Measurements from ENCODE around the gene GOLGA6D. TPM values are rescaled to one million over a fixed set of nuclear protein-coding genes. Genes with fewer than 3 reads are reported as not detected.

Gene GOLGA6D
- total and polyA plus RNA-seq, 2 of the 8 experiments (the other 6 are each of a cell fraction or from before 2014, with no cell fraction given): 0.27 to 0.69 TPM

DNA sequence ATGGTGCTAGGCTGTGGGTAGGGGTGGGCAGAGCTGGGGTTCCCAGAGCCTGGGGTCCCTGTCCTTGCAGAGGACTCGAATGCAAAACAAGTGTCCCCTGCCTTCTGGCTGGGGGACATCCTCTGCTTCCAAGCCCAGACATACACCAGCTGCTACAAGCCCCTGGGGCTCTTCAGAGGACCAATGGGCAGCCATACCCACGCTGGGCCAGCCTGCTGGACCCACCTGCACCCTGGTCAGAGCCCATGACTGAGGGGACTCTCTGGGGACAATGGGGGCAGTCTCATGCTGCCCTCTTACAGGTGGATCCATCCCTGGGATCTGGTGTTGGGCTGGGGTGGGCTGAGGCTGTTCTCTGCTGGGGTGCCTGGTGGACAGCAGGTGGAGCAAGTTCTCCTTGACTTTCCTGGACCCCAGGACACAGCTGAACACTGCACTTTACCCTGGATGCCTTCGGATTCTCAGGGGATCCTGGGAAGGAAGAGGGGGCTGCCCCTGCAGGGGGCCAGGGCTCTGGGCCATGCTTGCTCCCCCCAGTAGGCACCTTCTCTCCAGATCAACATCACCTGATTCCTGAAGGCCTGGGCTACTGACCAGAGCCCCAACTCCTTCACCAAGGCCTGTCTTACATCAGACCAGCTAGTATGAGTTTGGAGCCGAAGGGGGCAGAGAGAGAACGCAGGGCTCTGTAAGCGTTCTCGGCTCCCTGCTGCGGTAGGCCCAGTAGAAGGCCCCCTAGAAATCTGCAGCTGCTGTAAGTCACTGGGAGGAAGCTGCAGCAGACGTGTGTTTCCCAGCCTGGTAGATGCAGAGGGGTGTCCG is 46.1 kb downstream of the GOLGA6D start:
- H2AK5ac ChIP-seq (ENCODE audit: low read depth, low read length): no peak overlapping the region
- H3K27me3 ChIP-seq (replicated peaks in 1 of 4; ENCODE audit: control insufficient read depth in 3 of 4, extremely low read depth in 1 of 4, insufficient read depth in 3 of 4, low read length in 3 of 4): no peaks in the 10 kb centered on the region
- H3K4me1 ChIP-seq (replicated peaks in 1 of 4; ENCODE audit: control insufficient read depth in 3 of 4, insufficient read depth in 4 of 4, low read length in 3 of 4): no peaks in the 10 kb centered on the region
- no peak overlapping the region for H3K23ac ChIP-seq (ENCODE audit: insufficient read length)
- H4K91ac ChIP-seq (replicated peaks; ENCODE audit: insufficient read length, low read length): no peak overlapping the region
- H3K79me2 ChIP-seq (ENCODE audit: control insufficient read depth in 1 of 2, insufficient read depth in 2 of 2, low read length in 2 of 2): no peaks in the 10 kb centered on the region
- H2BK15ac ChIP-seq (ENCODE audit: low read length): no peak overlapping the region
- no peak overlapping the region for H3K18ac ChIP-seq (ENCODE audit: extremely low read depth, low read length)
- H3K4ac ChIP-seq (replicated peaks; ENCODE audit: insufficient read length, low read depth, low read length): no peak overlapping the region
- H3K36me3 ChIP-seq (ENCODE audit: control insufficient read depth in 2 of 4, insufficient read depth in 4 of 4, low read length in 3 of 4): no peaks in the 10 kb centered on the region
- H2AFZ ChIP-seq (ENCODE audit: low read length): no peak overlapping the region
- H3K79me1 ChIP-seq (ENCODE audit: low read depth, low read length): no peaks in the 10 kb centered on the region
- H3K4me2 ChIP-seq (ENCODE audit: insufficient read depth in 1 of 2, low read depth in 2 of 2, low read length in 2 of 2): no peak overlapping the region
- H3K9me3 ChIP-seq (ENCODE audit: insufficient read depth in 2 of 2, low read depth in 1 of 2, low read length in 1 of 2): no peaks in the 10 kb centered on the region
- H3K23me2 ChIP-seq (ENCODE audit: low read depth, low read length): no peaks in the 10 kb centered on the region
- H3K9ac ChIP-seq (replicated peaks in 1 of 4; ENCODE audit: extremely low read depth in 1 of 4, low read depth in 3 of 4, low read length in 3 of 4): no peak overlapping the region
- H4K5ac ChIP-seq (ENCODE audit: insufficient read length, low read depth, low read length): no peak overlapping the region
- no peak overlapping the region for H2BK12ac ChIP-seq (ENCODE audit: low read depth, low read length)
- WGBS, 2 experiments (ENCODE audit: extremely low coverage in 1 of 2, insufficient coverage in 1 of 2, insufficient read length in 1 of 2, insufficient replicate concordance in 2 of 2, low coverage in 1 of 2, low lambda C conversion rate in 2 of 2, missing lambda C conversion rate in 1 of 2): 86% methylated on average over 10 of the region's 10 CpGs; no CpG with 5 or more reads in 1 of the 2 experiments
- no peak overlapping the region; the same call in 1 of the 2 replicates for H4K8ac ChIP-seq (ENCODE audit: extremely low read depth, insufficient read depth, low read length)
- CTCF ChIA-PET (ENCODE audit: partially characterized antibody): interaction anchor here (0.6 to 2.4 kb wide), 7 partner anchors 9 to 343 kb away, joined by 3 to 12 read pairs (median 3); no protein-coding TSS in a partner anchor
- no peak overlapping the region for H2BK120ac ChIP-seq (replicated peaks; ENCODE audit: low read depth, low read length)
- H3K14ac ChIP-seq (ENCODE audit: insufficient read length): no peak overlapping the region
- H3K4me3 ChIP-seq (ENCODE audit: extremely low read depth in 1 of 4, insufficient read depth in 2 of 4, low read depth in 3 of 4, low read length in 4 of 4): no peak overlapping the region
- POLR2A ChIA-PET (ENCODE audit: partially characterized antibody): interaction anchor here (1.0 to 1.2 kb wide), 2 partner anchors 25 to 39 kb away, joined by 3 read pairs; no protein-coding TSS in a partner anchor
- H4K20me1 ChIP-seq (replicated peaks in 1 of 2; ENCODE audit: control insufficient read depth in 1 of 2, insufficient read depth in 2 of 2, low read length in 2 of 2): no peaks in the 10 kb centered on the region
- no peak overlapping the region for H2BK20ac ChIP-seq (ENCODE audit: low read length)
- DNase-seq (ENCODE audit: low read depth in 1 of 2, low spot score in 2 of 2) (no peak), FAIRE-seq (no peak)
- H3K56ac ChIP-seq (replicated peaks; ENCODE audit: insufficient read length, low read depth, low read length): no peak overlapping the region
- no peak overlapping the region for H3K27ac ChIP-seq (ENCODE audit: low read depth, low read length)
- H2BK5ac ChIP-seq (ENCODE audit: low read depth, low read length): no peak overlapping the region
- TF ChIP-seq NANOG (IDR thresholded peaks at IDR 0.05; ENCODE audit: insufficient read depth, low read depth, low read length, poor library complexity, severe bottlenecking) (no peak), BACH1 (IDR thresholded peaks at IDR 0.05; ENCODE audit: low read length) (no peak), PHF8 (conservative IDR thresholded peaks at IDR 0.05; ENCODE audit: low read depth, low read length) (no peak), EGR1 (IDR thresholded peaks at IDR 0.05; ENCODE audit: borderline replicate concordance, low read depth, low read length) (no peak), POLR2AphosphoS5 (IDR thresholded peaks at IDR 0.05; ENCODE audit: low read depth, low read length) (no peak), SP2 (IDR thresholded peaks at IDR 0.05; ENCODE audit: low read length) (no peak), BRCA1 (IDR thresholded peaks at IDR 0.05; ENCODE audit: low read depth, low read length) (no peak)

Data from H1 (cell line).